NB4 (cell line): ENCODE data around the gene G0S2.

Experiments used
- DNase-seq: peaks from one replicate; pipeline ENCODE4 v3.0.0; 2010; ENCODE audit warnings: low read depth
- H3K4me3 ChIP-seq: one replicate; pipeline ENCODE4 v1.5.1; 2011; ENCODE audit warnings: mild to moderate bottlenecking, low read depth, low read length, moderate library complexity
- CTCF ChIP-seq: IDR thresholded peaks from one replicate; pipeline ENCODE4 v1.5.1; 2012; ENCODE audit warnings: low read depth, low read length
- MAX ChIP-seq: IDR thresholded peaks from 2 replicates; pipeline ENCODE4 v1.6.1; 2011; ENCODE audit warnings: low read depth, low read length
- MYC ChIP-seq: IDR thresholded peaks from 2 replicates; pipeline ENCODE4 v1.6.1; 2011; ENCODE audit warnings: low read depth, low read length
- POLR2A ChIP-seq: IDR thresholded peaks from 2 replicates; pipeline ENCODE4 v1.6.1; 2011; ENCODE audit warnings: mild to moderate bottlenecking; ENCODE audit not compliant: insufficient read length; ENCODE audit errors: extremely low read depth

Gene G0S2

DNA sequence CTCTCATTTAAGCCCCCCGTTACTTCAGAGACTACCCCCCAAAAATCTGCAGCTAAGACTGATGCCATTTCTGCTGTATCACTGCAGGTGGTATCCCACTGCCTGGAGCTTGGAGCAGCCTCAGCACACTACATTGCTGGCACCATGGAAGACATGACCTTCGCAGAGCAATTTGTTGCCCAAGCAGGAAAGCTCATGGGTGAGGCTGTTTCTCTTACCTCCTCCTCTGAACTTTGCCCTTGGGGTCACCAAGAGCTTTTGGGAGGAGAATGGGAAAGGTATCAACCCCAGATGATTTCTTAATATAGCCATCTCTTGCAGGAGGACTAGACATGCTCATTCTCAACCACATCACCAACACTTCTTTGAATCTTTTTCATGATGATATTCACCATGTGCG lies 31.4 kb downstream of the G0S2 start:
- H3K4me3 ChIP-seq, result no peak overlapping the region
- DNase-seq, result no peak
- TF ChIP-seq POLR2A, result no peak
- no peak for TF ChIP-seq MYC
- TF ChIP-seq MAX, result no peak

DNA sequence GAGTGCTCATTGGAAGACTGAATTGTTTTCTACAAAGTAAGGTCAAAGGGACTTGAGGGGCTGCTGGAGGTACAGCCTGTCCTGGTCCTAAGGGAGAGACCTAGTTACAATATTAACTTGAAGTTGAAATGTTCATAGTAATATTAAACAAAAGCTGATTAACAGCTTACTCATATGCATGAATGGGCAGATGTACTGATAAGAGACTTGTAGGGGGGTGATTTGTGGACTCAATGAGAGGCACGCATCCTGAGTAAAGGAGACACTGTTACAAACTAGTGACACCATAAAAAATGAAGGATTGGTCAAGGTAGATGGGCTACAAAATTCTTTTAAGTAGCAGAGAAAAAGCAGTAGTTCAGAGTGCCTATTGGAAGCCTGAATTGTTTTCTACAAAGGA lies 32.1 kb downstream of the G0S2 start:
- H3K4me3 ChIP-seq, result no peak overlapping the region
- DNase-seq, result no peak
- TF ChIP-seq POLR2A (no peak), MYC (no peak), MAX (no peak), CTCF (no peak)

DNA sequence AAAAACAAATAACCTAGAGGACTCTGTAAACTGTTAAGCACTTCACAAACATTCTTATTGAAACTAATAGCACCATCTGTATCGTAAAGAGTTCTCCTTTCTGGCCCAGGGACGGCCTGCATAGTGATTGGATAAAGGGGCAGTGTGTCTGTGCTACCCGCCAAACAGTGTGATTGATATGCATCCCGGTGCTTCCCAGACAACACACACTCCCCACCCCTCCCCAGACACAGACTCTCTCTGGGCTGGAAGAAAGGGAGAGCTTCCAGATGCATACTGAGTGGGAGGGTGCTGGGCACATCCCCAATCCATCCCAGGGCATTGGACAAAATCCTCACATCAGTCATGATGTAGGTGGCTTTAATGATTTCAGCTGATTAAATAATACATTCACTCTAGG lies 33.1 kb downstream of the G0S2 start:
- no peak overlapping the region for H3K4me3 ChIP-seq
- no peak for DNase-seq
- TF ChIP-seq MAX (no peak), CTCF (no peak), POLR2A (no peak), MYC (no peak)

DNA sequence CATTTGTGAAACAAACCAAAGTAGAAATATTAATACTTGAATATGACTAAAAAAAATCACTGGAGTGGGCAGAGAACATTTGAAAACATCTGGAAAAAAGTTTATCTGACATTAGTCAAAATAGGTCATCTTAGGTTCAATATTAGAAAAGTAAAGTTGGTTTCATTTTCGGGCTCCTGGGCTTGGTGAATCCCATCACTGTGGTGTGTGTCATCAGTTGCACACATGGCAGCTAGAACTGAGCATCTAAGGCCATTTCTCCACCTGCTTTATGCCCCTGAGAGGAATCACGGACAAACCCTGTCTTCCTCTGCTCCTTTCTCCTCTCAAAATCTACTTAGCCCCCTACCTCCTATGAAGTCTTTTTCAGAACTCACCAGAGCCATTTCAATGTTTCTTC lies 34.9 kb downstream of the G0S2 start:
- TF ChIP-seq MAX, result no peak
- no peak for TF ChIP-seq CTCF
- no peak for TF ChIP-seq POLR2A
- TF ChIP-seq MYC, result no peak
- H3K4me3 ChIP-seq, result no peak overlapping the region
- DNase-seq, result no peak

GRCh38 chr1:209710847-209711246 lies 35.6 kb downstream of the G0S2 start:
- TF ChIP-seq MYC (no peak), POLR2A (no peak), MAX (no peak), CTCF (no peak)
- H3K4me3 ChIP-seq, result no peak overlapping the region
- DNase-seq, result no peak

- H3K4me3 ChIP-seq, result no peak overlapping the region
- TF ChIP-seq POLR2A, result no peak
- DNase-seq, result no peak
Observed at GRCh38 chr1:209714338-209714737, 39.1 kb downstream of the G0S2 start.

DNA sequence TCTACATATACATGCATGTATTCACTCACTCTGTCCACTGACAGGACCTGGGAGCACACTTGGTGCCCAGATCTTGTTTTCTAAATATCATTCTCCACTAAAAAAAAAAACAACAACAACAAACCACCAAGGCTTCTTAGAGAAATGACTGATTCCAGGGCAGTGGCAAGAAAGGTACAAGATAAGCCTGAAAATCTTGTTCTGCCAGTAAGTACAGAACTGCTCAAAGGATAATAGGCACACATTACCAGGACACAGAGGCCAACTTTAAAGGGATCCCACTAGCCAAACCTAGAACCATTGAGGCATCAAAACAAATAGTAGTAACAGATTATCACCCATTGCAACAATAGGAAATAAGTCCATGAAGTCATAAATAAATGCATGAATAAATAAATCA lies 40.1 kb downstream of the G0S2 start:
- H3K4me3 ChIP-seq, result no peak overlapping the region
- no peak for DNase-seq
- TF ChIP-seq POLR2A, result no peak
- no peak for TF ChIP-seq MAX
- no peak for TF ChIP-seq CTCF
- TF ChIP-seq MYC, result no peak
